H9 (cell line): ENCODE results near the gene DLG1. TPM values are rescaled to one million over a fixed set of nuclear protein-coding genes. Genes with fewer than 3 reads are reported as not detected.

Experiments
- DNase-seq: peaks from one replicate; pipeline ENCODE4 v3.0.0-alpha.2; 2017
- H2AFZ ChIP-seq: one replicate; pipeline ENCODE4 v1.6.1; 2013; ENCODE audit warnings: mild to moderate bottlenecking, low read length, control low read depth, moderate library complexity
- H2AK5ac ChIP-seq: 2 replicates; pipeline ENCODE4 v1.6.1; 2013; ENCODE audit warnings: low read length, control low read depth, mixed read lengths; ENCODE audit not compliant: insufficient read length
- H2BK120ac ChIP-seq: one replicate; pipeline ENCODE4 v1.6.1; 2013; ENCODE audit warnings: low read depth, mild to moderate bottlenecking, low read length, control low read depth, inconsistent platforms; ENCODE audit not compliant: poor library complexity, severe bottlenecking
- H2BK12ac ChIP-seq: 2 replicates; pipeline ENCODE4 v1.6.1; 2013; ENCODE audit warnings: low read length, control low read depth, mixed read lengths, low read depth; ENCODE audit not compliant: insufficient read length
- H2BK15ac ChIP-seq: 2 replicates; pipeline ENCODE4 v1.6.1; 2013; ENCODE audit warnings: low read depth, low read length, control low read depth
- H2BK20ac ChIP-seq: one replicate; pipeline ENCODE4 v1.6.1; 2013; ENCODE audit warnings: low read depth, mild to moderate bottlenecking, low read length, control low read depth, inconsistent platforms; ENCODE audit not compliant: poor library complexity, severe bottlenecking
- H2BK5ac ChIP-seq: 2 replicates; pipeline ENCODE4 v1.6.1; 2013; ENCODE audit warnings: low read length, control low read depth, mixed read lengths; ENCODE audit not compliant: insufficient read length
- H3K14ac ChIP-seq: 2 replicates; pipeline ENCODE4 v1.6.1; 2013; ENCODE audit warnings: low read length, control low read depth; ENCODE audit not compliant: insufficient read depth
- H3K18ac ChIP-seq: 2 replicates; pipeline ENCODE4 v1.6.1; 2013; ENCODE audit warnings: low read depth, mild to moderate bottlenecking, mixed read lengths, low read length, control low read depth; ENCODE audit not compliant: insufficient read length
- H3K23ac ChIP-seq: 2 replicates; pipeline ENCODE4 v1.6.1; 2013; ENCODE audit warnings: low read length, control low read depth, mixed read lengths, low read depth; ENCODE audit not compliant: insufficient read length
- H3K23me2 ChIP-seq: 2 replicates; pipeline ENCODE4 v1.6.1; 2013; ENCODE audit warnings: low read depth, mild to moderate bottlenecking, mixed read lengths, low read length, control low read depth; ENCODE audit not compliant: insufficient read length, poor library complexity, severe bottlenecking
- H3K27ac ChIP-seq: 2 replicates; pipeline ENCODE4 v1.5.1; 2013; ENCODE audit warnings: low read length, control low read depth, mixed read lengths, low read depth; ENCODE audit not compliant: insufficient read length
- H3K27me3 ChIP-seq: 2 replicates; pipeline ENCODE4 v1.6.1; 2013; ENCODE audit warnings: low read length, control low read depth, inconsistent platforms; ENCODE audit not compliant: insufficient read depth
- H3K4ac ChIP-seq: 2 replicates; pipeline ENCODE4 v1.6.1; 2013; ENCODE audit warnings: low read depth, mild to moderate bottlenecking, control low read depth, inconsistent platforms, low read length, moderate library complexity
- H3K4me1 ChIP-seq: 2 replicates; pipeline ENCODE4 v1.6.1; 2013; ENCODE audit warnings: low read length, control low read depth, inconsistent platforms; ENCODE audit not compliant: insufficient read depth
- H3K4me2 ChIP-seq: 2 replicates; pipeline ENCODE4 v1.6.1; 2013; ENCODE audit warnings: low read length, control low read depth, mixed read lengths; ENCODE audit not compliant: insufficient read length, insufficient read depth
- H3K56ac ChIP-seq: 2 replicates; pipeline ENCODE4 v1.6.1; 2013; ENCODE audit warnings: low read depth, mild to moderate bottlenecking, mixed read lengths, low read length, control low read depth; ENCODE audit not compliant: insufficient read length
- H3K79me1 ChIP-seq: 2 replicates; pipeline ENCODE4 v1.6.1; 2013; ENCODE audit warnings: low read depth, mild to moderate bottlenecking, moderate library complexity, low read length, control low read depth, inconsistent platforms; ENCODE audit not compliant: insufficient read depth, poor library complexity, severe bottlenecking
- H3K79me2 ChIP-seq: 2 replicates; pipeline ENCODE4 v1.6.1; 2013; ENCODE audit warnings: low read length, control low read depth, inconsistent platforms; ENCODE audit not compliant: insufficient read depth
- H3K9ac ChIP-seq: 2 replicates; pipeline ENCODE4 v1.6.1; 2013; ENCODE audit warnings: low read length, control low read depth, mixed read lengths; ENCODE audit not compliant: insufficient read length; ENCODE audit errors: extremely low read depth
- H3K9me3 ChIP-seq: one replicate; pipeline ENCODE4 v1.6.1; 2013; ENCODE audit warnings: low read depth, low read length, inconsistent platforms; ENCODE audit not compliant: control insufficient read depth
- H3T11ph ChIP-seq: one replicate; pipeline ENCODE4 v1.6.1; 2013; ENCODE audit warnings: mild to moderate bottlenecking, low read length, control low read depth, inconsistent platforms
- H4K20me1 ChIP-seq: one replicate; pipeline ENCODE4 v1.6.1; 2013; ENCODE audit not compliant: control insufficient read depth, insufficient read length, insufficient read depth
- H4K5ac ChIP-seq: 2 replicates; pipeline ENCODE4 v1.6.1; 2013; ENCODE audit warnings: low read depth, mild to moderate bottlenecking, mixed read lengths, low read length, control low read depth; ENCODE audit not compliant: insufficient read length
- H4K8ac ChIP-seq: replicated peaks from 2 replicates; pipeline ENCODE4 v1.6.1; 2013; ENCODE audit warnings: low read length, control low read depth, mixed read lengths, low read depth; ENCODE audit not compliant: insufficient read length
- H4K91ac ChIP-seq: 2 replicates; pipeline ENCODE4 v1.6.1; 2013; ENCODE audit warnings: low read depth, mild to moderate bottlenecking, moderate library complexity, mixed read lengths, low read length, control low read depth; ENCODE audit not compliant: insufficient read length
- H3K27ac Mint-ChIP-seq, 3 experiments: 2 replicates in 2 of 3; 3 replicates in 1 of 3; pipeline ENCODE4 v1.8.0; 2020 to 2021; ENCODE audit warnings: mixed read lengths in 3 of 3, mild to moderate bottlenecking in 1 of 3, moderate library complexity in 1 of 3
- H3K27me3 Mint-ChIP-seq: 2 replicates; pipeline ENCODE4 v1.8.0; 2021; ENCODE audit warnings: low read depth, mild to moderate bottlenecking, moderate library complexity, mixed read lengths
- H3K36me3 Mint-ChIP-seq, 3 experiments: 2 replicates in 2 of 3; 3 replicates in 1 of 3; pipeline ENCODE4 v1.8.0; 2020 to 2021; ENCODE audit warnings: low read depth in 3 of 3, mixed read lengths in 3 of 3; ENCODE audit not compliant: insufficient read depth in 1 of 3
- H3K4me1 Mint-ChIP-seq, 2 experiments: 2 replicates each; pipeline ENCODE4 v1.8.0; 2020; ENCODE audit warnings: mixed read lengths in 2 of 2
- H3K4me3 Mint-ChIP-seq, 2 experiments: 2 replicates in 1 of 2; 3 replicates in 1 of 2; pipeline ENCODE4 v1.8.0; 2020 to 2021; ENCODE audit warnings: mild to moderate bottlenecking in 2 of 2, mixed read lengths in 2 of 2, moderate library complexity in 1 of 2
- H3K9me3 Mint-ChIP-seq, 2 experiments: 2 replicates in 1 of 2; 3 replicates in 1 of 2; pipeline ENCODE4 v1.8.0; 2020; ENCODE audit warnings: mild to moderate bottlenecking in 2 of 2, mixed read lengths in 2 of 2, moderate library complexity in 1 of 2
- CTCF ChIP-seq: fragments of 200-600 bp; sonication (generic); conservative IDR thresholded peaks from 3 replicates; pipeline ENCODE4 v1.8.0; 2021; ENCODE audit warnings: antibody characterized with exemption, mild to moderate bottlenecking
- WGBS: extraction: QIAGEN DNeasy Blood & Tissue Kit; methylation state at CpG from one replicate; pipeline ENCODE4 v1.1.7; 2013; ENCODE audit warnings: missing lambda C conversion rate, low lambda C conversion rate, mixed read lengths; ENCODE audit not compliant: insufficient read length; ENCODE audit errors: extremely low coverage; 5-methylcytosine and 5-hydroxymethylcytosine counted together
- total RNA-seq: library from RNA; stranded (reverse); gene quantifications from 2 replicates; pipeline ENCODE4 v1.2.1, GENCODE V29; 2021

Gene DLG1
- total RNA-seq, 1 experiment from 2014 or later = 84.1 TPM

DNA sequence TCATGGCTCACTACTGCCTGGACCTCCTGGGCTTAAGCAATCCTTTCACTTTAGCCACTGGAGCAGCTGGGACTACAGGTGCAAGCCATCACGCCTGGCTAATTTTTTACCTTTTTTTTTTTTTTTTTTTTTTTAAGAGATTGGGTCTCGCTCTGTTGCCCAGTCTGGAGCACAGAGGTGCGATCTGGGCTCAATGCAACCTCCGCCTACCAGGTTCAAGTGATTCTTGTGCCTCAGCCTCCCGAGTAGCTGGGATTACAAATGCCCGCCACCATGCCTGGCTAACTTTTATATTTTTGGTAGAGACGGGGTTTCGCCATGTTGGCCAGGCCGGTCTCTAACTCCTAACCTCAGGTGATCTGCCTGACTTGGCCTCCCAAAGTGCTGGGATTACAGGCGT is 218.1 kb downstream of the DLG1 start:
- Mint-ChIP-seq H3K27ac (no peak overlapping the region), H3K4me3 (no peak overlapping the region), H3K36me3 (peaks cover 0 to 16% (median 11%) of the 10 kb centered on the region in 3 experiments; a peak in 5 of 7 replicates), H3K9me3 (no peaks in the 10 kb centered on the region), H3K4me1 (no peaks in the 10 kb centered on the region), H3K27me3 (no peaks in the 10 kb centered on the region)
- Histone ChIP-seq H3K56ac (no peak overlapping the region), H3K4me2 (no peak overlapping the region), H3K23me2 (no peaks in the 10 kb centered on the region), H3K14ac (no peak overlapping the region), H4K20me1 (no peaks in the 10 kb centered on the region), H3K27ac (no peak overlapping the region), H3K9me3 (no peaks in the 10 kb centered on the region), H3K27me3 (no peaks in the 10 kb centered on the region), H4K91ac (no peak overlapping the region), H2BK12ac (no peak overlapping the region), H2BK15ac (no peak overlapping the region), H2BK20ac (no peak overlapping the region), H3K4me1 (no peaks in the 10 kb centered on the region), H3K18ac (no peak overlapping the region), H2AK5ac (no peak overlapping the region), H2BK120ac (no peak overlapping the region), H3K79me1 (no peaks in the 10 kb centered on the region), H3K4ac (no peak overlapping the region), H2BK5ac (no peak overlapping the region), H2AFZ (no peak overlapping the region), H4K5ac (no peak overlapping the region), H3K9ac (no peak overlapping the region), H4K8ac (no peak overlapping the region), H3K79me2 (no peaks in the 10 kb centered on the region), H3K23ac (no peak overlapping the region), H3T11ph (no peak overlapping the region)
- DNase-seq = no peak
- no CpG with 5 or more reads among the region's 10 CpGs for WGBS
- TF ChIP-seq CTCF = no peak
